Gastroesophageal sphincter (tissue), 3 donors: ENCODE data around the gene SMIM22.

Source experiments
- CTCF ChIP-seq, 4 experiments: fragments of 200-600 bp in 2 of 4; fragments of 450-650 bp in 2 of 4; sonication (generic) in 1 of 4; IDR thresholded peaks; one replicate each; pipeline ENCODE4 v1.5.1; 2017 to 2019; ENCODE audit warnings: antibody characterized with exemption in 4 of 4, mild to moderate bottlenecking in 2 of 4, moderate library complexity in 2 of 4
- EP300 ChIP-seq: sonication (generic); formaldehyde crosslinking; IDR thresholded peaks from one replicate; pipeline ENCODE4 v1.6.1; 2017; ENCODE audit warnings: antibody characterized with exemption, mild to moderate bottlenecking
- POLR2A ChIP-seq, 2 donors: fragments of 450-650 bp; IDR thresholded peaks; one replicate each; pipeline ENCODE4 v1.6.1; 2017; ENCODE audit warnings: antibody characterized with exemption in 2 of 2, mild to moderate bottlenecking in 2 of 2, moderate library complexity in 1 of 2

GRCh38 chr16:4811242-4811641 lies 16.1 kb downstream of the SMIM22 start:
- TF ChIP-seq CTCF (IDR thresholded peaks at IDR 0.05) (no peak), POLR2A (IDR thresholded peaks at IDR 0.05) (no peak), EP300 (no peak)
